HG02798 (cell line): Measurements from ENCODE around the gene ZDHHC19.

Experiments used
- ATAC-seq: cut with Tn5 transposase; IDR thresholded peaks from one replicate; pipeline ENCODE4 v1.9.1; 2021; ENCODE audit warnings: mild to moderate bottlenecking; ENCODE audit not compliant: unreplicated experiment, poor library complexity

ZDHHC19 gene

DNA sequence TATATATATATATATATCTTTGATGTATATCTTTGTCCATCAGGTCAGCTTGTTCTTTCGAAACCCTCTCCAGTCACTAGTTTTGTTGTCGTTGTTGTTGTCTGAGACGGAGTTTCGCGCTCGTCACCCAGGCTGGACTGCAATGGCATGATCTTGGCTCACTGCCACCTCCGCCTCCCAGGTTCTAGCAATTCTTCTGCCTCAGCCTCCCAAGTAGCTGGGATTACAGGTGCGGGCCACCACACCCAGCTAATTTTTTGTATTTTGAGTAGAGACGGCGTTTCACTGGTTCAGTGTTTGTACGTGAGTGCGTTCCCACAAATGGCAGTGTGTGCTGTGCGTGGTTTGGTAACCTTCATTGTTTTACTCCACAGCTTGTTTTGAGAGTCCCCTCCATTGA lies 51.7 kb downstream of the ZDHHC19 start:
- ATAC-seq = no peak

GRCh38 chr3:196156160-196156559 lies 55.0 kb downstream of the ZDHHC19 start:
- ATAC-seq = no peak

DNA sequence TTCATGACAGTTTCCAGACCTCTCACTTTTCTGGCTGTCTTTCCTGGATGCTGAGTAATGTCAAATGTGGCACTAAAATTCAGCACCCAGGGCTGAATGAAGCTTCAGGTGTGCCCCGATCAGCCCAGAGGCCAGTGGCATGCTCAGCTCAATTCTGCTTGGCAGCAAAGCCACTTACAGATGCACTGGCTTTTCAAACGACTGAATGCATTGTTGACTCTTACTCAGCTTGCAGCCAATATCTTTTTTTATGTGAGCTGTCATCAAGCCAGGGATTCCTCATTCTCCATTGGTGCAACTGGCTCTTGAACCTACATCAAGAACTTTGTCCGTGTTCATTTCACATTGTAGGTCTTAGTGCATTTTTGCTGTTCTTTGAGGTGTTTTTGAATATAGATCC lies 60.7 kb downstream of the ZDHHC19 start:
- ATAC-seq = no peak

- no peak for ATAC-seq
Measured at GRCh38 chr3:196149831-196150301, 61.3 kb downstream of the ZDHHC19 start.

DNA sequence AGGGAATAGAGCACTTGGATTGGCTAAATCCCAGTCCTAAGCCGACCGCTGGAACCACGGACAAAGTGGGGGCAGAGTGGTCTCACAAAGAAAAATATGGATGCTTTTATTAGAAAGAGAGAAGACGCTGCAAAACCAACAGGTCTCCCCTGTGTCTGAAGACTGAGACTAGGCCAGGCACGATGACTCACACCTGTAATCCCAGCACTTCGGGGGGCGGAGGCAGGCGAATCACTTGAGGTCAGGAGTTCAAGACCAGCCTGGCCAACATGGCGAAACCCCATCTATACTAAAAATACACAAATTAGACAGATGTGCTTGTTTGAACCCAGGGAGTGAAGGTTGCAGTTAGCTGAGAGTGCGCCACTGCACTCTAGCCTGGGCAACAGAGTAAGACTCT lies 61.8 kb downstream of the ZDHHC19 start:
- no peak for ATAC-seq
